Measurements from ENCODE around the gene CDC20. TPM values are rescaled to one million over a fixed set of nuclear protein-coding genes. Genes with fewer than 3 reads are reported as not detected.

Gene CDC20
- total and polyA plus RNA-seq, 2 donors (not counting 1 experiment from before 2014, with no cell fraction given): 1.1 to 1.5 TPM

DNA sequence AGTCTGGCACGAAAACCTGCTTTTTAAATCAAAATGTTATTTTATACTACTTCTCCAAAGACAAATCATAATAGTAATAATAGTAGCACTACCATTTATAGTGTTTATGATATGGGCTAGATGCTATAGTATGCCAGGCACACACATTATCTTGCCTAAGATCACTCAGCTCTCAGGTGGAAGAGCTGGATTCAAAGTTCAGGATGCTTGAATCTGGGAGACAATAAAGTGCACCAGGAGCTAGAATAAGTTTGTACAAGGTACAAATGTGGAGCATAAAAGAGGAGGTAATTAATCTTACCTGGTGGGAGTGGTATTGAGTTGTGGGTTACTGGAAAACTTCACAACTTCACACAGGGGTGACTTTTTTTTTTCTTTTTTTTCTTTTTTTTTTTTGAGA, 19.1 kb downstream of the CDC20 start:
- Histone ChIP-seq H3K9me3 (ENCODE audit: control extremely low read depth in 1 of 3, control insufficient read depth in 2 of 3, insufficient read depth in 1 of 3, low read length in 2 of 3) (no peaks in the 10 kb centered on the region), H3K4me3 (ENCODE audit: control extremely low read depth in 1 of 5, extremely low read depth in 1 of 5, insufficient read depth in 1 of 5, low read depth in 2 of 5, low read length in 4 of 5) (no peak overlapping the region), H3K9ac (ENCODE audit: low read length) (no peak overlapping the region), H3K4me1 (ENCODE audit: control insufficient read depth in 2 of 2, insufficient read depth in 2 of 2, low read length in 2 of 2) (no peaks in the 10 kb centered on the region), H3K79me2 (ENCODE audit: control insufficient read depth, insufficient read depth, low read length) (peaks cover 3% of the 10 kb centered on the region), H3K4me2 (replicated peaks; ENCODE audit: low read depth, low read length, poor library complexity, severe bottlenecking) (no peak overlapping the region), H3K36me3 (replicated peaks in 1 of 2; ENCODE audit: control extremely low read depth in 1 of 2, control insufficient read depth in 1 of 2, extremely low read depth in 1 of 2, insufficient read depth in 2 of 2, low read length in 1 of 2) (peaks cover 0 to 16% of the 10 kb centered on the region in 2 experiments), H4K20me1 (ENCODE audit: control insufficient read depth, insufficient read depth, low read length, poor library complexity, severe bottlenecking) (peaks cover 5% of the 10 kb centered on the region), H2AFZ (ENCODE audit: insufficient read depth, low read depth, low read length, poor library complexity, severe bottlenecking) (no peak overlapping the region), H3K27me3 (replicated peaks in 1 of 4; ENCODE audit: control extremely low read depth in 1 of 4, control insufficient read depth in 3 of 4, insufficient read depth in 4 of 4, low read length in 3 of 4) (no peaks in the 10 kb centered on the region), H3K27ac (ENCODE audit: low read length in 2 of 2) (no peak overlapping the region)
- Mint-ChIP-seq H3K27ac (no peak overlapping the region), H3K27me3 (no peaks in the 10 kb centered on the region), H3K9me3 (ENCODE audit: insufficient read depth) (no peaks in the 10 kb centered on the region), H3K4me3 (no peak overlapping the region), H3K4me1 (no peaks in the 10 kb centered on the region)
- WGBS (ENCODE audit: insufficient coverage): no CpG with 5 or more reads among the region's 1 CpG
- DNase-seq (no peak), ATAC-seq (ENCODE audit: low read depth) (no peak)
- ChIA-PET POLR2A (no interaction called here), CTCF (interaction anchor here (1.5 kb wide), 1 partner anchor 151 kb away, joined by 3 read pairs; no protein-coding TSS in a partner anchor)
- no peak for TF ChIP-seq EZH2 (IDR thresholded peaks at IDR 0.05; ENCODE audit: borderline replicate concordance, insufficient read depth, low read depth, low read length, poor library complexity, severe bottlenecking)
- TF ChIP-seq, protein P1, sequence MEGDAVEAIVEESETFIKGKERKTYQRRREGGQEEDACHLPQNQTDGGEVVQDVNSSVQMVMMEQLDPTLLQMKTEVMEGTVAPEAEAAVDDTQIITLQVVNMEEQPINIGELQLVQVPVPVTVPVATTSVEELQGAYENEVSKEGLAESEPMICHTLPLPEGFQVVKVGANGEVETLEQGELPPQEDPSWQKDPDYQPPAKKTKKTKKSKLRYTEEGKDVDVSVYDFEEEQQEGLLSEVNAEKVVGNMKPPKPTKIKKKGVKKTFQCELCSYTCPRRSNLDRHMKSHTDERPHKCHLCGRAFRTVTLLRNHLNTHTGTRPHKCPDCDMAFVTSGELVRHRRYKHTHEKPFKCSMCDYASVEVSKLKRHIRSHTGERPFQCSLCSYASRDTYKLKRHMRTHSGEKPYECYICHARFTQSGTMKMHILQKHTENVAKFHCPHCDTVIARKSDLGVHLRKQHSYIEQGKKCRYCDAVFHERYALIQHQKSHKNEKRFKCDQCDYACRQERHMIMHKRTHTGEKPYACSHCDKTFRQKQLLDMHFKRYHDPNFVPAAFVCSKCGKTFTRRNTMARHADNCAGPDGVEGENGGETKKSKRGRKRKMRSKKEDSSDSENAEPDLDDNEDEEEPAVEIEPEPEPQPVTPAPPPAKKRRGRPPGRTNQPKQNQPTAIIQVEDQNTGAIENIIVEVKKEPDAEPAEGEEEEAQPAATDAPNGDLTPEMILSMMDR (IDR thresholded peaks at IDR 0.05): no peak
- intact Hi-C loops (cut with micrococcal nuclease): no loop called here

DNA sequence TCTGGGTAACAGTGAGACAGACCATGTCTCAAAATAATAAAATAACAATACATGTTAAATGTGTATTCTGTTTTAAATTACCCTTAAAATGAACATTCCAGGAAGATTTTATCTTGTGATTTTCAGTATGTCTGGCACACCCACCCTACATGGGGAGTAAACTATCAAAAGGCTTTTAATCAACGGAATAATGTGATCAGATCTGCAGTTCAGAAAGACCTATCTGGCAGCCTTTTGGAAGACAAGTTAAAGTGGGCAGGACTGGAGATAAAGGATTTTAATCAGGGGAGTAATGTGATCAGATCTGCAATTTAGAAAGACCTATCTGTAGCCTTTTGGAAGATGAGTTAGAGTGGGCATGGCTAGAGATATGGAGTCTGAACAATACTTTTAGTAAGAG, 20.7 kb downstream of the CDC20 start:
- Histone ChIP-seq H3K9ac (ENCODE audit: low read length) (no peak overlapping the region), H3K4me1 (ENCODE audit: control insufficient read depth in 2 of 2, insufficient read depth in 2 of 2, low read length in 2 of 2) (no peaks in the 10 kb centered on the region), H4K20me1 (ENCODE audit: control insufficient read depth, insufficient read depth, low read length, poor library complexity, severe bottlenecking) (peaks cover 5% of the 10 kb centered on the region), H3K36me3 (replicated peaks in 1 of 2; ENCODE audit: control extremely low read depth in 1 of 2, control insufficient read depth in 1 of 2, extremely low read depth in 1 of 2, insufficient read depth in 2 of 2, low read length in 1 of 2) (peaks cover 2 to 31% of the 10 kb centered on the region in 2 experiments), H2AFZ (ENCODE audit: insufficient read depth, low read depth, low read length, poor library complexity, severe bottlenecking) (no peak overlapping the region), H3K9me3 (ENCODE audit: control extremely low read depth in 1 of 3, control insufficient read depth in 2 of 3, insufficient read depth in 1 of 3, low read length in 2 of 3) (no peaks in the 10 kb centered on the region), H3K27me3 (replicated peaks in 1 of 4; ENCODE audit: control extremely low read depth in 1 of 4, control insufficient read depth in 3 of 4, insufficient read depth in 4 of 4, low read length in 3 of 4) (no peaks in the 10 kb centered on the region), H3K79me2 (ENCODE audit: control insufficient read depth, insufficient read depth, low read length) (peaks cover 3% of the 10 kb centered on the region), H3K4me2 (replicated peaks; ENCODE audit: low read depth, low read length, poor library complexity, severe bottlenecking) (no peak overlapping the region), H3K27ac (ENCODE audit: low read length in 2 of 2) (no peak overlapping the region), H3K4me3 (ENCODE audit: control extremely low read depth in 1 of 5, extremely low read depth in 1 of 5, insufficient read depth in 1 of 5, low read depth in 2 of 5, low read length in 4 of 5) (no peak overlapping the region)
- no peaks in the 10 kb centered on the region for H3K9me3 Mint-ChIP-seq (ENCODE audit: insufficient read depth)
- CTCF ChIA-PET: no interaction called here
- DNase-seq (no peak), ATAC-seq (ENCODE audit: low read depth) (no peak)
- POLR2A ChIA-PET: no interaction called here
- TF ChIP-seq EZH2 (IDR thresholded peaks at IDR 0.05; ENCODE audit: borderline replicate concordance, insufficient read depth, low read depth, low read length, poor library complexity, severe bottlenecking): no peak
- H3K27ac Mint-ChIP-seq: no peak overlapping the region
- H3K27me3 Mint-ChIP-seq: no peaks in the 10 kb centered on the region
- 100% methylated on average over 1 of the region's 1 CpG for WGBS (ENCODE audit: insufficient coverage)
- intact Hi-C loops (cut with micrococcal nuclease): no loop called here
- no peaks in the 10 kb centered on the region for H3K4me1 Mint-ChIP-seq
- H3K4me3 Mint-ChIP-seq: no peak overlapping the region
